ENCODE data around the gene POU2F2. TPM values are rescaled to one million over a fixed set of nuclear protein-coding genes. Genes with fewer than 3 reads are reported as not detected.

POU2F2 gene
- total and polyA plus RNA-seq, 10 of the 15 experiments (the other 5 are each of a cell fraction or from before 2014, with no cell fraction given) = 4.4 to 62.4 (median 37.9) TPM

- TF ChIP-seq IRF5 (IDR thresholded peaks at IDR 0.05; ENCODE audit: borderline replicate concordance) = no peak
- TF ChIP-seq NFYA (IDR thresholded peaks at IDR 0.05; ENCODE audit: borderline replicate concordance, low read depth, low read length) = peak; percentile 52; the same call in 1 of the 2 replicates
- TF ChIP-seq ZSCAN29 (IDR thresholded peaks at IDR 0.05) = 0 out of 2 replicates have a peak, but pooled peaks have one; percentile 35
- no peak for TF ChIP-seq E4F1 (IDR thresholded peaks at IDR 0.05; ENCODE audit: borderline replicate concordance, partially characterized antibody)
- no peak for TF ChIP-seq ZNF217 (IDR thresholded peaks at IDR 0.05)
- TF ChIP-seq E2F4 (IDR thresholded peaks at IDR 0.05; ENCODE audit: low read depth, low read length) = no peak
- TF ChIP-seq ZBTB33 (IDR thresholded peaks at IDR 0.05) = no peak
- no peak; the same call in 1 of the 2 replicates for TF ChIP-seq SREBF2 (IDR thresholded peaks at IDR 0.05; ENCODE audit: low read length)
- peak; percentile 97 for TF ChIP-seq RFX5 (IDR thresholded peaks at IDR 0.05; ENCODE audit: low read depth, low read length)
- peak; percentile 83 for TF ChIP-seq RELB (IDR thresholded peaks at IDR 0.05; ENCODE audit: low read depth)
- peak; percentile 49; the same call in 2 of the 3 replicates for TF ChIP-seq POU2F2 (IDR thresholded peaks at IDR 0.05; ENCODE audit: borderline replicate concordance, low read depth, low read length)
- no peak for TF ChIP-seq ATF2 (IDR thresholded peaks at IDR 0.05; ENCODE audit: low read length)
- no peak for TF ChIP-seq GABPA (IDR thresholded peaks at IDR 0.05; ENCODE audit: low read depth)
- TF ChIP-seq ZBTB4 (CRISPR knock-in tag; IDR thresholded peaks at IDR 0.05) = peak; percentile 76; the same call in 1 of the 2 replicates
- TF ChIP-seq NFIC (IDR thresholded peaks at IDR 0.05; ENCODE audit: low read depth, low read length) = no peak; the same call in 1 of the 2 replicates
These were observed 56.4 kb downstream of the POU2F2 start, which contains the start of gene ZNF574 (continued) for GRCh38 chr19:42075616-42076379.

Measured in GM12878 (cell line).